HEK293 (cell line): ENCODE measurements around the gene MDFIC.

Experiments used
- CTCF ChIP-seq: fragments of 450-650 bp; formaldehyde crosslinking; IDR thresholded peaks from 2 replicates; pipeline ENCODE4 v1.5.1; 2016; ENCODE audit warnings: missing biosample characterization, missing genetic modification characterization
- KLF16 ChIP-seq: fragments of 450-650 bp; formaldehyde crosslinking; IDR thresholded peaks from 2 replicates; pipeline ENCODE4 v1.5.1; 2017; ENCODE audit warnings: missing biosample characterization, missing genetic modification characterization
- ZBTB7A ChIP-seq: fragments of 450-650 bp; formaldehyde crosslinking; IDR thresholded peaks from 2 replicates; pipeline ENCODE4 v1.5.1; 2016; ENCODE audit warnings: low read depth, missing biosample characterization, missing genetic modification characterization
- ZNF18 ChIP-seq: fragments of 450-650 bp; formaldehyde crosslinking; IDR thresholded peaks from 2 replicates; pipeline ENCODE4 v1.5.1; 2016; ENCODE audit warnings: missing biosample characterization, missing genetic modification characterization
- ZNF266 ChIP-seq: fragments of 450-650 bp; formaldehyde crosslinking; IDR thresholded peaks from 2 replicates; pipeline ENCODE4 v1.5.1; 2016; ENCODE audit warnings: missing biosample characterization, missing genetic modification characterization, low read depth
- ZNF274 ChIP-seq, 2 experiments: fragments of 200-500 bp in 1 of 2; fragments of 450-650 bp in 1 of 2; sonication (Bioruptor generic) in 1 of 2; formaldehyde crosslinking in 1 of 2; IDR thresholded peaks; 2 replicates each; pipeline versions ENCODE4 v1.5.1 to v1.6.1; 2014 to 2016; ENCODE audit warnings: borderline replicate concordance in 1 of 2, inconsistent platforms in 1 of 2, low read length in 1 of 2, missing biosample characterization in 1 of 2, missing genetic modification characterization in 1 of 2
- ZNF292 ChIP-seq: fragments of 450-650 bp; formaldehyde crosslinking; IDR thresholded peaks from 2 replicates; pipeline ENCODE4 v1.5.1; 2016; ENCODE audit warnings: low read depth, missing biosample characterization, missing genetic modification characterization, borderline replicate concordance
- ZNF416 ChIP-seq: fragments of 450-650 bp; formaldehyde crosslinking; IDR thresholded peaks from 2 replicates; pipeline ENCODE4 v1.5.1; 2016; ENCODE audit warnings: missing biosample characterization, missing genetic modification characterization
- ZSCAN16 ChIP-seq: fragments of 450-650 bp; formaldehyde crosslinking; IDR thresholded peaks from 2 replicates; pipeline ENCODE4 v1.5.1; 2016; ENCODE audit warnings: missing biosample characterization, missing genetic modification characterization

DNA sequence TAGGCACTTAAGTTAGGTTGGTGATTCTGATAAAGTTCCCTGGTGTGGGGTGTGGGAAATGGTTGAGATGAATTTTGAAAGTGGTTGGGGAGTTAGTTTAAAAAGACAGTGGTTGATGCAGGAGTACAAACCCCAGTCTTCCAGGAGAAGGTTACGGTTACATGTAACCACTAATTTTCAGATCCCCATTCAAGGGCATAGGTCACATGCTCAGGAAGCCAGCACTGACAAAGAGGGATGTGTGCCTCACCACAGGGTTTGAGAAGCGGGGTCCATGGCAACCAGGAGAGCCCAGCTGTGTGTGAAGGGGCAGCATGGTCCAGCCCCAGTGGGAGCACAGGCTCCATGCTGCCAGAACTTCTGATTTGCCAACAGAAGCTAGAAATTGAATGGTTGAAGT, 144.2 kb downstream of the MDFIC start:
- TF ChIP-seq CTCF (tag by site-specific recombination) (no peak), KLF16 (tag by site-specific recombination) (no peak), ZNF416 (tag by site-specific recombination) (no peak), ZNF18 (tag by site-specific recombination) (no peak), ZNF266 (no peak), ZNF292 (tag by site-specific recombination) (no peak), ZNF274 (IDR thresholded peaks at IDR 0.05; ENCODE audit: low read length) (no peak), ZNF274 (tag by site-specific recombination; IDR thresholded peaks at IDR 0.05; ENCODE audit: borderline replicate concordance) (no peak), ZBTB7A (no peak), ZSCAN16 (tag by site-specific recombination) (no peak)
